Measurements from ENCODE around the gene SORCS2. TPM values are rescaled to one million over a fixed set of nuclear protein-coding genes. Genes with fewer than 3 reads are reported as not detected.

Gene SORCS2
- polyA plus RNA-seq, 1 of the 3 experiments (the other 2 are of a cell fraction) = 1.6 TPM

GRCh38 chr4:7571701-7572100, 379.4 kb downstream of the SORCS2 start:
- Histone ChIP-seq H3K4me2 (no peak overlapping the region), H3F3A (replicated peaks; ENCODE audit: insufficient read depth) (no peaks in the 10 kb centered on the region), H4K20me1 (ENCODE audit: insufficient read depth) (no peaks in the 10 kb centered on the region), H3K79me2 (ENCODE audit: insufficient read depth) (no peaks in the 10 kb centered on the region), H3K9me2 (no peaks in the 10 kb centered on the region), H3K9ac (no peak overlapping the region), H2AFZ (ENCODE audit: low read depth) (no peak overlapping the region), H3K9me3 (no peaks in the 10 kb centered on the region), H3K4me3 (ENCODE audit: low read depth in 2 of 2, low read length in 1 of 2) (no peak overlapping the region), H3K36me3 (replicated peaks in 1 of 2; ENCODE audit: control insufficient read depth in 1 of 2, insufficient read depth in 2 of 2, low read length in 1 of 2) (no peaks in the 10 kb centered on the region), H3K27me3 (ENCODE audit: insufficient read depth) (no peaks in the 10 kb centered on the region), H3K27ac (ENCODE audit: low read depth in 2 of 2, low read length in 1 of 2) (no peak overlapping the region), H3K4me1 (ENCODE audit: control insufficient read depth in 1 of 2, insufficient read depth in 2 of 2, low read depth in 1 of 2, low read length in 1 of 2) (peaks cover 0 to 4% of the 10 kb centered on the region in 2 experiments; a peak in 1 of 4 replicates)
- CTCF ChIA-PET = interaction anchor here (0.8 to 1.2 kb wide), 2 partner anchors 21 to 147 kb away, joined by 3 read pairs; no protein-coding TSS in a partner anchor
- no peak for TF ChIP-seq FOXM1 (IDR thresholded peaks at IDR 0.05; ENCODE audit: low read depth)
- TF ChIP-seq EP300 (IDR thresholded peaks at IDR 0.05; ENCODE audit: borderline replicate concordance in 1 of 2, low read depth in 1 of 2, low read length in 1 of 2) = no peak
- no peak for TF ChIP-seq POLR2AphosphoS5 (IDR thresholded peaks at IDR 0.05; ENCODE audit: low read depth, low read length)
- no peak for DNase-seq
- 61% methylated on average over 12 of the region's 12 CpGs for WGBS (ENCODE audit: low lambda C conversion rate)
- POLR2A ChIA-PET = no interaction called here

GRCh38 chr4:7572894-7573293, 380.6 kb downstream of the SORCS2 start:
- Histone ChIP-seq H3K4me2 (no peak overlapping the region), H4K20me1 (ENCODE audit: insufficient read depth) (no peaks in the 10 kb centered on the region), H3K9ac (no peak overlapping the region), H3K4me1 (ENCODE audit: control insufficient read depth in 1 of 2, insufficient read depth in 2 of 2, low read depth in 1 of 2, low read length in 1 of 2) (peaks cover 0 to 4% of the 10 kb centered on the region in 2 experiments; a peak in 1 of 4 replicates), H3K27me3 (ENCODE audit: insufficient read depth) (no peaks in the 10 kb centered on the region), H3K4me3 (ENCODE audit: low read depth in 2 of 2, low read length in 1 of 2) (no peak overlapping the region), H3K27ac (ENCODE audit: low read depth in 2 of 2, low read length in 1 of 2) (no peak overlapping the region), H3F3A (replicated peaks; ENCODE audit: insufficient read depth) (no peaks in the 10 kb centered on the region), H3K9me3 (no peaks in the 10 kb centered on the region), H2AFZ (ENCODE audit: low read depth) (no peak overlapping the region), H3K9me2 (no peaks in the 10 kb centered on the region), H3K36me3 (replicated peaks in 1 of 2; ENCODE audit: control insufficient read depth in 1 of 2, insufficient read depth in 2 of 2, low read length in 1 of 2) (no peaks in the 10 kb centered on the region), H3K79me2 (ENCODE audit: insufficient read depth) (no peaks in the 10 kb centered on the region)
- no peak for DNase-seq
- ChIA-PET POLR2A (no interaction called here), CTCF (interaction anchor here (1.2 kb wide), 1 partner anchor 146 kb away, joined by 3 read pairs; no protein-coding TSS in a partner anchor)
- no peak for TF ChIP-seq TCF12 (IDR thresholded peaks at IDR 0.05)
- TF ChIP-seq EP300 (IDR thresholded peaks at IDR 0.05; ENCODE audit: borderline replicate concordance in 1 of 2, low read depth in 1 of 2, low read length in 1 of 2) = no peak
- no peak for TF ChIP-seq CHD2 (IDR thresholded peaks at IDR 0.05; ENCODE audit: low read length, partially characterized antibody)
- no peak for TF ChIP-seq FOSL2 (IDR thresholded peaks at IDR 0.05; ENCODE audit: borderline replicate concordance, low read depth)
- TF ChIP-seq, protein P1, sequence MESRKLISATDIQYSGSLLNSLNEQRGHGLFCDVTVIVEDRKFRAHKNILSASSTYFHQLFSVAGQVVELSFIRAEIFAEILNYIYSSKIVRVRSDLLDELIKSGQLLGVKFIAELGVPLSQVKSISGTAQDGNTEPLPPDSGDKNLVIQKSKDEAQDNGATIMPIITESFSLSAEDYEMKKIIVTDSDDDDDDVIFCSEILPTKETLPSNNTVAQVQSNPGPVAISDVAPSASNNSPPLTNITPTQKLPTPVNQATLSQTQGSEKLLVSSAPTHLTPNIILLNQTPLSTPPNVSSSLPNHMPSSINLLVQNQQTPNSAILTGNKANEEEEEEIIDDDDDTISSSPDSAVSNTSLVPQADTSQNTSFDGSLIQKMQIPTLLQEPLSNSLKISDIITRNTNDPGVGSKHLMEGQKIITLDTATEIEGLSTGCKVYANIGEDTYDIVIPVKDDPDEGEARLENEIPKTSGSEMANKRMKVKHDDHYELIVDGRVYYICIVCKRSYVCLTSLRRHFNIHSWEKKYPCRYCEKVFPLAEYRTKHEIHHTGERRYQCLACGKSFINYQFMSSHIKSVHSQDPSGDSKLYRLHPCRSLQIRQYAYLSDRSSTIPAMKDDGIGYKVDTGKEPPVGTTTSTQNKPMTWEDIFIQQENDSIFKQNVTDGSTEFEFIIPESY (IDR thresholded peaks at IDR 0.05; ENCODE audit: borderline replicate concordance, low read depth) = no peak
- TF ChIP-seq JUND (IDR thresholded peaks at IDR 0.05) = no peak
- TF ChIP-seq NRF1 (IDR thresholded peaks at IDR 0.05; ENCODE audit: low read depth, low read length) = no peak
- TF ChIP-seq SIN3A (IDR thresholded peaks at IDR 0.05; ENCODE audit: borderline replicate concordance, low read depth, low read length) = no peak
- no peak for TF ChIP-seq RFX5 (IDR thresholded peaks at IDR 0.05; ENCODE audit: low read length)
- no peak for TF ChIP-seq FOXJ3 (CRISPR knock-in tag; IDR thresholded peaks at IDR 0.05)
- no peak for TF ChIP-seq EZH2phosphoT487 (IDR thresholded peaks at IDR 0.05; ENCODE audit: borderline replicate concordance, low read depth)
- no peak for TF ChIP-seq SMC3 (IDR thresholded peaks at IDR 0.05; ENCODE audit: low read depth, low read length)
- TF ChIP-seq RAD21 (IDR thresholded peaks at IDR 0.05; ENCODE audit: low read length) = no peak
- TF ChIP-seq REST (IDR thresholded peaks at IDR 0.05; ENCODE audit: low read depth, low read length) = no peak
- TF ChIP-seq NFIC (IDR thresholded peaks at IDR 0.05; ENCODE audit: borderline replicate concordance) = no peak
- no peak for TF ChIP-seq TAF1 (IDR thresholded peaks at IDR 0.05; ENCODE audit: borderline replicate concordance, low read depth, low read length)
- no peak for TF ChIP-seq GATA2 (CRISPR knock-in tag; IDR thresholded peaks at IDR 0.05)
- TF ChIP-seq FOXM1 (IDR thresholded peaks at IDR 0.05; ENCODE audit: low read depth) = no peak
- WGBS (ENCODE audit: low lambda C conversion rate) = 80% methylated on average over 7 of the region's 7 CpGs

All from SK-N-SH (cell line).